SK-N-SH (cell line): ENCODE results near the gene SZT2. TPM values are rescaled to one million over a fixed set of nuclear protein-coding genes. Genes with fewer than 3 reads are reported as not detected.

Experiments
- CTCF ChIA-PET: fragments of 300-600, 350-600 bp; formaldehyde crosslinking; extraction: SDS; loops from one replicate; lab custom pipeline; 2021; lab: Yijun Ruan, JAX
- POLR2A ChIA-PET: fragments of 350-600 bp; sonication (Branson Sonifier 250); formaldehyde crosslinking; extraction: SDS; loops from one replicate; lab custom pipeline; 2020; ENCODE audit warnings: antibody characterized with exemption, inconsistent platforms; lab: Yijun Ruan, JAX
- DNase-seq: peaks from one replicate; pipeline ENCODE4 v3.0.0; 2012
- H2AFZ ChIP-seq: fragments of 200-600 bp; sonication (generic); 2 replicates; pipeline ENCODE4 v1.8.1; 2016; ENCODE audit warnings: antibody characterized with exemption, mild to moderate bottlenecking, low read depth
- H3F3A ChIP-seq: fragments of 200-600 bp; sonication (generic); replicated peaks from 2 replicates; pipeline ENCODE3; 2016; ENCODE audit warnings: antibody characterized with exemption, mild to moderate bottlenecking; ENCODE audit not compliant: insufficient read depth
- H3K27ac ChIP-seq, 2 experiments: fragments of 200-500 bp in 1 of 2; fragments of 200-600 bp in 1 of 2; sonication (Bioruptor generic) in 1 of 2; sonication (generic), shearing (Covaris generic) in 1 of 2; 2 replicates each; pipeline versions ENCODE4 v1.5.1 to v1.6.1; 2014 to 2016; ENCODE audit warnings: low read depth in 2 of 2, inconsistent platforms in 1 of 2, low read length in 1 of 2, mild to moderate bottlenecking in 1 of 2, mixed read lengths in 1 of 2
- H3K27me3 ChIP-seq: fragments of 200-600 bp; sonication (generic), shearing (Covaris generic); 2 replicates; pipeline ENCODE4 v1.6.1; 2016; ENCODE audit warnings: mixed run types; ENCODE audit not compliant: insufficient read depth
- H3K36me3 ChIP-seq, 2 experiments: fragments of 200-500 bp in 1 of 2; fragments of 200-600 bp in 1 of 2; sonication (Bioruptor generic) in 1 of 2; sonication (generic) in 1 of 2; replicated peaks in 1 of 2; 2 replicates each; pipeline versions ENCODE3 to v1.5.1; 2014 to 2016; ENCODE audit warnings: low read length in 1 of 2, mild to moderate bottlenecking in 1 of 2; ENCODE audit not compliant: insufficient read depth in 2 of 2, control insufficient read depth in 1 of 2
- H3K4me1 ChIP-seq, 2 experiments: fragments of 200-500 bp in 1 of 2; fragments of 200-600 bp in 1 of 2; sonication (Bioruptor generic) in 1 of 2; sonication (generic), shearing (Covaris generic) in 1 of 2; 2 replicates each; pipeline versions ENCODE4 v1.5.1 to v1.6.1; 2014 to 2016; ENCODE audit warnings: low read depth in 1 of 2, low read length in 1 of 2, mixed run types in 1 of 2; ENCODE audit not compliant: insufficient read depth in 2 of 2, control insufficient read depth in 1 of 2
- H3K4me2 ChIP-seq: fragments of 200-600 bp; sonication (generic), shearing (Covaris generic); 2 replicates; pipeline ENCODE4 v1.6.1; 2017; ENCODE audit warnings: mixed run types
- H3K4me3 ChIP-seq, 2 experiments: fragments of 200-500 bp in 1 of 2; fragments of 200-600 bp in 1 of 2; sonication (Bioruptor generic) in 1 of 2; sonication (generic), shearing (Covaris generic) in 1 of 2; 2 replicates each; pipeline versions ENCODE4 v1.5.1 to v1.8.1; 2014 to 2016; ENCODE audit warnings: low read depth in 2 of 2, inconsistent platforms in 1 of 2, low read length in 1 of 2, mild to moderate bottlenecking in 1 of 2, mixed read lengths in 1 of 2, moderate library complexity in 1 of 2
- H3K79me2 ChIP-seq: fragments of 200-600 bp; sonication (generic); 2 replicates; pipeline ENCODE4 v1.8.1; 2017; ENCODE audit warnings: mild to moderate bottlenecking; ENCODE audit not compliant: insufficient read depth
- H3K9ac ChIP-seq: fragments of 200-600 bp; sonication (generic); 2 replicates; pipeline ENCODE4 v1.6.1; 2017; ENCODE audit warnings: mixed run types
- H3K9me2 ChIP-seq: fragments of 200-600 bp; sonication (generic); 2 replicates; pipeline ENCODE4 v1.6.1; 2017; ENCODE audit warnings: mixed run types
- H3K9me3 ChIP-seq: fragments of 200-600 bp; sonication (generic); 2 replicates; pipeline ENCODE4 v1.6.1; 2017; ENCODE audit warnings: mixed run types, mild to moderate bottlenecking, moderate library complexity
- H4K20me1 ChIP-seq: fragments of 200-600 bp; sonication (generic); 2 replicates; pipeline ENCODE4 v1.6.1; 2017; ENCODE audit warnings: mild to moderate bottlenecking, mixed run types; ENCODE audit not compliant: insufficient read depth
- CHD2 ChIP-seq: fragments of 150-350 bp; IDR thresholded peaks from 2 replicates; pipeline ENCODE4 v1.6.1; 2018; ENCODE audit warnings: low read length; ENCODE audit not compliant: partially characterized antibody
- ELF1 ChIP-seq: IDR thresholded peaks from 2 replicates; pipeline ENCODE4 v1.4.0; 2012
- EP300 ChIP-seq, 2 experiments: IDR thresholded peaks; 2 replicates each; pipeline versions ENCODE4 v1.4.0 to v1.6.1; 2012; ENCODE audit warnings: borderline replicate concordance in 1 of 2, low read depth in 1 of 2, low read length in 1 of 2
- FOSL2 ChIP-seq: IDR thresholded peaks from 2 replicates; pipeline ENCODE4 v1.4.0; 2012; ENCODE audit warnings: low read depth, mild to moderate bottlenecking, moderate library complexity, borderline replicate concordance
- FOXM1 ChIP-seq: IDR thresholded peaks from 2 replicates; pipeline ENCODE4 v1.4.0; 2012; ENCODE audit warnings: low read depth, mild to moderate bottlenecking
- GABPA ChIP-seq: IDR thresholded peaks from 2 replicates; pipeline ENCODE4 v1.4.0; 2012; ENCODE audit warnings: low read depth, mild to moderate bottlenecking
- JUND ChIP-seq: IDR thresholded peaks from 2 replicates; pipeline ENCODE4 v1.4.0; 2012
- MXI1 ChIP-seq: IDR thresholded peaks from 2 replicates; pipeline ENCODE4 v1.6.1; 2012; ENCODE audit warnings: mild to moderate bottlenecking, low read depth, low read length, improper control_type of control experiment
- NRF1 ChIP-seq: IDR thresholded peaks from 2 replicates; pipeline ENCODE4 v1.6.1; 2012; ENCODE audit warnings: low read depth, mild to moderate bottlenecking, low read length
- RCOR1 ChIP-seq: fragments of 150-350 bp; IDR thresholded peaks from 2 replicates; pipeline ENCODE4 v1.6.1; 2017; ENCODE audit warnings: antibody characterized with exemption, low read length
- SMC3 ChIP-seq: IDR thresholded peaks from 2 replicates; pipeline ENCODE4 v1.6.1; 2012; ENCODE audit warnings: low read depth, low read length, improper control_type of control experiment
- TAF1 ChIP-seq: IDR thresholded peaks from 2 replicates; pipeline ENCODE4 v1.6.1; 2012; ENCODE audit warnings: low read depth, mild to moderate bottlenecking, low read length, moderate library complexity, borderline replicate concordance
- TCF12 ChIP-seq: IDR thresholded peaks from 2 replicates; pipeline ENCODE4 v1.4.0; 2012
- TEAD4 ChIP-seq: IDR thresholded peaks from 2 replicates; pipeline ENCODE4 v1.4.0; 2012; ENCODE audit warnings: mild to moderate bottlenecking, borderline replicate concordance; ENCODE audit not compliant: insufficient read depth
- YY1 ChIP-seq: IDR thresholded peaks from 2 replicates; pipeline ENCODE4 v1.4.0; 2012; ENCODE audit warnings: low read depth, mild to moderate bottlenecking
- WGBS: methylation state at CpG from one replicate; pipeline ENCODE4 v1.1.6; 2017; ENCODE audit warnings: low lambda C conversion rate; 5-methylcytosine and 5-hydroxymethylcytosine counted together
- polyA plus RNA-seq, 3 experiments: library from polyadenylated mRNA; depleted of rRNA; stranded (reverse); fragments of >200 nt; gene quantifications; 2 replicates each; pipeline ENCODE4 v1.2.3, GENCODE V29; 2012
- TF ChIP-seq, protein P1 (sequence below): IDR thresholded peaks from 2 replicates; pipeline ENCODE4 v1.6.1; 2012; ENCODE audit warnings: mild to moderate bottlenecking, low read depth, low read length, moderate library complexity
- TF ChIP-seq, protein P2 (sequence below): IDR thresholded peaks from 2 replicates; pipeline ENCODE4 v1.4.0; 2012; ENCODE audit warnings: low read depth
- TF ChIP-seq, protein P3 (sequence below): fragments of 150-350 bp; IDR thresholded peaks from 2 replicates; pipeline ENCODE4 v1.6.1; 2017; ENCODE audit warnings: antibody characterized with exemption, low read length, low read depth, borderline replicate concordance
- TF ChIP-seq, protein P4 (sequence below): IDR thresholded peaks from 2 replicates; pipeline ENCODE4 v1.4.0; 2012; ENCODE audit warnings: low read depth, borderline replicate concordance

Gene SZT2
- polyA plus RNA-seq, 1 of the 3 experiments (the other 2 are of a cell fraction), result 12.9 TPM

DNA sequence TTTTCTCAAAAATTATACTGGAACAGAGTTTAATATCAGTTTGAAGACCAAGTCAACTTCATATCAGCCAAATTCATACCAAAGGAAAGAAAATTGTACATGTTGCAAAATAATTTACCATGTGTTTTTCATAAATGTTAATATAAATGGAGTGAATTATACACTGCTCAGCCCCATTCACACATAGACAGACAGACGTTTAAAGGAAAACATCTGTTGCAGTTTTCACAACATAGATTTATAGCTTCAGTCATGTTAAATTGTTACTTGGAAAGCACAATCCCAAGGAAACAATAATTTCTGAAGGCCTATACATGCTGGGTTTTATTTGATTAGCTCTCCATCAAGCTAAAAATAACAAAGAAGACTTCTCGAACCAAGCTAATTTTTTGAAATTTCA, 91.8 kb downstream of the SZT2 start:
- H3K9me3 ChIP-seq, result no peaks in the 10 kb centered on the region
- DNase-seq, result no peak
- H3K9me2 ChIP-seq, result no peaks in the 10 kb centered on the region
- WGBS, result 29% methylated on average over 2 of the region's 2 CpGs
- POLR2A ChIA-PET, result no interaction called here
- no peak overlapping the region for H2AFZ ChIP-seq
- H3K27me3 ChIP-seq, result no peaks in the 10 kb centered on the region
- no peak overlapping the region for H3K4me3 ChIP-seq
- H3K4me2 ChIP-seq, result no peak overlapping the region
- H3K27ac ChIP-seq, result no peak overlapping the region
- no peaks in the 10 kb centered on the region for H3K36me3 ChIP-seq
- no peaks in the 10 kb centered on the region for H4K20me1 ChIP-seq
- CTCF ChIA-PET, result interaction anchor here (0.9 kb wide), 1 partner anchor 105 kb away, joined by 3 read pairs; no protein-coding TSS in a partner anchor
- peaks cover 4% of the 10 kb centered on the region for H3F3A ChIP-seq
- no peak overlapping the region for H3K9ac ChIP-seq
- peaks cover 0 to 2% of the 10 kb centered on the region in 2 experiments; a peak in 2 of 4 replicates for H3K4me1 ChIP-seq
- no peaks in the 10 kb centered on the region for H3K79me2 ChIP-seq
- TF ChIP-seq GABPA (no peak), FOSL2 (no peak), TCF12 (peak; percentile 40; the same call in 1 of the 2 replicates), EP300 (IDR thresholded peaks at IDR 0.05; ENCODE audit: borderline replicate concordance in 1 of 2, low read depth in 1 of 2, low read length in 1 of 2) (peak in 1 of 2 experiments; percentile 57; a peak in 1 of 4 replicates), TEAD4 (no peak)

DNA sequence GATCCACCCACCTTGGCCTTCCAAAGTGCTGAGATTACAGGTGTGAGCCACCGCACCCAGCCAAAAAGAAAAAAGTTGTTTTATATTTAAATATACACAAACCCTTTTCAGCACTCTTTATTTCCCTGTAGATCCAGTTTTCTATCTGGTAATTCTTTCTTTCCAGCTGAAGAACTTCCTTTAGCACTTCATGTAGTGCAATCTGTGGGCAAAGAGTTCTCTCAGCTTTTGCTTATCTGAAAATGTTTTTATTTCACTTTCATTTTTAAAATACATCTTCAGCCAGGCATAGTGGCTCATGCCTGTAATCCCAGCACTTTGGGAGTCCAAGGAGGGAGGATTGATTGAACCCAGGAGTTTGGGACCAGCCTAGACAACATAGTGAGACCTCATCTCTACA, 92.5 kb downstream of the SZT2 start:
- Histone ChIP-seq H3K4me2 (no peak overlapping the region), H3K27me3 (no peaks in the 10 kb centered on the region), H2AFZ (no peak overlapping the region), H4K20me1 (no peaks in the 10 kb centered on the region), H3K36me3 (no peaks in the 10 kb centered on the region), H3K9me3 (no peaks in the 10 kb centered on the region), H3K27ac (no peak overlapping the region), H3K79me2 (no peaks in the 10 kb centered on the region), H3K9ac (no peak overlapping the region), H3K4me3 (no peak overlapping the region), H3K9me2 (no peaks in the 10 kb centered on the region), H3F3A (peaks cover 4% of the 10 kb centered on the region), H3K4me1 (no peaks in the 10 kb centered on the region; a peak in 1 of 4 replicates)
- CTCF ChIA-PET, result interaction anchor here (0.9 kb wide), 1 partner anchor 106 kb away, joined by 3 read pairs; no protein-coding TSS in a partner anchor
- DNase-seq, result no peak
- POLR2A ChIA-PET, result no interaction called here
- WGBS, result 89% methylated on average over 1 of the region's 1 CpG
- no peak for TF ChIP-seq FOXM1
- TF ChIP-seq, protein P1, sequence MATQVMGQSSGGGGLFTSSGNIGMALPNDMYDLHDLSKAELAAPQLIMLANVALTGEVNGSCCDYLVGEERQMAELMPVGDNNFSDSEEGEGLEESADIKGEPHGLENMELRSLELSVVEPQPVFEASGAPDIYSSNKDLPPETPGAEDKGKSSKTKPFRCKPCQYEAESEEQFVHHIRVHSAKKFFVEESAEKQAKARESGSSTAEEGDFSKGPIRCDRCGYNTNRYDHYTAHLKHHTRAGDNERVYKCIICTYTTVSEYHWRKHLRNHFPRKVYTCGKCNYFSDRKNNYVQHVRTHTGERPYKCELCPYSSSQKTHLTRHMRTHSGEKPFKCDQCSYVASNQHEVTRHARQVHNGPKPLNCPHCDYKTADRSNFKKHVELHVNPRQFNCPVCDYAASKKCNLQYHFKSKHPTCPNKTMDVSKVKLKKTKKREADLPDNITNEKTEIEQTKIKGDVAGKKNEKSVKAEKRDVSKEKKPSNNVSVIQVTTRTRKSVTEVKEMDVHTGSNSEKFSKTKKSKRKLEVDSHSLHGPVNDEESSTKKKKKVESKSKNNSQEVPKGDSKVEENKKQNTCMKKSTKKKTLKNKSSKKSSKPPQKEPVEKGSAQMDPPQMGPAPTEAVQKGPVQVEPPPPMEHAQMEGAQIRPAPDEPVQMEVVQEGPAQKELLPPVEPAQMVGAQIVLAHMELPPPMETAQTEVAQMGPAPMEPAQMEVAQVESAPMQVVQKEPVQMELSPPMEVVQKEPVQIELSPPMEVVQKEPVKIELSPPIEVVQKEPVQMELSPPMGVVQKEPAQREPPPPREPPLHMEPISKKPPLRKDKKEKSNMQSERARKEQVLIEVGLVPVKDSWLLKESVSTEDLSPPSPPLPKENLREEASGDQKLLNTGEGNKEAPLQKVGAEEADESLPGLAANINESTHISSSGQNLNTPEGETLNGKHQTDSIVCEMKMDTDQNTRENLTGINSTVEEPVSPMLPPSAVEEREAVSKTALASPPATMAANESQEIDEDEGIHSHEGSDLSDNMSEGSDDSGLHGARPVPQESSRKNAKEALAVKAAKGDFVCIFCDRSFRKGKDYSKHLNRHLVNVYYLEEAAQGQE, result no peak
- no peak for TF ChIP-seq ELF1
- TF ChIP-seq FOSL2, result no peak
- TF ChIP-seq RCOR1, result no peak
- TF ChIP-seq YY1, result no peak
- no peak for TF ChIP-seq SMC3
- no peak for TF ChIP-seq CHD2
- TF ChIP-seq, protein P2, sequence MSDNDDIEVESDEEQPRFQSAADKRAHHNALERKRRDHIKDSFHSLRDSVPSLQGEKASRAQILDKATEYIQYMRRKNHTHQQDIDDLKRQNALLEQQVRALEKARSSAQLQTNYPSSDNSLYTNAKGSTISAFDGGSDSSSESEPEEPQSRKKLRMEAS, result no peak
- TF ChIP-seq EP300 (IDR thresholded peaks at IDR 0.05; ENCODE audit: borderline replicate concordance in 1 of 2, low read depth in 1 of 2, low read length in 1 of 2), result no peak
- TF ChIP-seq, protein P3, sequence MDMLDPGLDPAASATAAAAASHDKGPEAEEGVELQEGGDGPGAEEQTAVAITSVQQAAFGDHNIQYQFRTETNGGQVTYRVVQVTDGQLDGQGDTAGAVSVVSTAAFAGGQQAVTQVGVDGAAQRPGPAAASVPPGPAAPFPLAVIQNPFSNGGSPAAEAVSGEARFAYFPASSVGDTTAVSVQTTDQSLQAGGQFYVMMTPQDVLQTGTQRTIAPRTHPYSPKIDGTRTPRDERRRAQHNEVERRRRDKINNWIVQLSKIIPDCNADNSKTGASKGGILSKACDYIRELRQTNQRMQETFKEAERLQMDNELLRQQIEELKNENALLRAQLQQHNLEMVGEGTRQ, result no peak
- TF ChIP-seq, protein P4, sequence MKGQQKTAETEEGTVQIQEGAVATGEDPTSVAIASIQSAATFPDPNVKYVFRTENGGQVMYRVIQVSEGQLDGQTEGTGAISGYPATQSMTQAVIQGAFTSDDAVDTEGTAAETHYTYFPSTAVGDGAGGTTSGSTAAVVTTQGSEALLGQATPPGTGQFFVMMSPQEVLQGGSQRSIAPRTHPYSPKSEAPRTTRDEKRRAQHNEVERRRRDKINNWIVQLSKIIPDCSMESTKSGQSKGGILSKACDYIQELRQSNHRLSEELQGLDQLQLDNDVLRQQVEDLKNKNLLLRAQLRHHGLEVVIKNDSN, result no peak
- no peak for TF ChIP-seq MXI1
- no peak for TF ChIP-seq NRF1
- no peak for TF ChIP-seq TAF1
- no peak for TF ChIP-seq JUND
